HepG2 (cell line): Measurements from ENCODE around the gene LHFPL2. TPM values are rescaled to one million over a fixed set of nuclear protein-coding genes. Genes with fewer than 3 reads are reported as not detected.

ENCODE experiments used
- ATAC-seq: fragments of 200-7000 bp; cut with Tn5 transposase; 3 replicates; pipeline ENCODE4 v1.9.1; 2020; ENCODE audit warnings: mild to moderate bottlenecking, moderate library complexity
- BruUV-seq: library from RNA; stranded (reverse); fragments of 400-500 nt; replicated peaks from 2 replicates; lab custom pipeline; 2021; lab: Mats Ljungman, UMichigan
- CTCF ChIA-PET: fragments of 300-600 bp; formaldehyde crosslinking; extraction: SDS; loops from one replicate; lab custom pipeline; 2021; ENCODE audit warnings: low total read pairs, inconsistent platforms, low intra/inter-chr PET ratio; lab: Yijun Ruan, JAX
- POLR2A ChIA-PET: fragments of 350-600 bp; sonication (Branson Sonifier 250); formaldehyde crosslinking; loops from one replicate; lab custom pipeline; 2020; ENCODE audit warnings: antibody characterized with exemption, inconsistent platforms; lab: Yijun Ruan, JAX
- DNase-seq: peaks from one replicate; pipeline ENCODE4 v3.0.0-alpha.2; 2015; ENCODE audit warnings: low spot score
- FAIRE-seq: peaks from 3 replicates; lab custom pipeline; 2011; peaks lifted over from hg19 to GRCh38; lab: Jason Lieb, UNC
- H2AFZ ChIP-seq: one replicate; pipeline ENCODE4 v1.6.1; 2011; ENCODE audit warnings: low read length, inconsistent platforms
- H3K27ac ChIP-seq: fragments of 300-600 bp; 3 replicates; pipeline ENCODE4 v1.8.0; 2011; ENCODE audit warnings: mixed run types, mild to moderate bottlenecking, mixed read lengths, low read length, inconsistent platforms; ENCODE audit not compliant: insufficient read depth; ENCODE audit errors: extremely low read length
- H3K27me3 ChIP-seq, 2 experiments: fragments of 200-600 bp in 1 of 2; 2 replicates in 1 of 2; 3 replicates in 1 of 2; pipeline versions ENCODE4 v1.6.0 to v1.8.0; 2011; ENCODE audit warnings: low read length in 2 of 2, mild to moderate bottlenecking in 2 of 2, moderate library complexity in 2 of 2, inconsistent platforms in 1 of 2; ENCODE audit not compliant: insufficient read depth in 2 of 2, control insufficient read depth in 1 of 2
- H3K36me3 ChIP-seq, 2 experiments: fragments of 200-600 bp in 1 of 2; replicated peaks in 1 of 2; 2 replicates in 1 of 2; 3 replicates in 1 of 2; pipeline versions ENCODE4 v1.5.1 to v1.8.0; 2011; ENCODE audit warnings: low read length in 2 of 2, inconsistent platforms in 1 of 2; ENCODE audit not compliant: insufficient read depth in 2 of 2, control insufficient read depth in 1 of 2
- H3K4me1 ChIP-seq: 2 replicates; pipeline ENCODE4 v1.5.1; 2012; ENCODE audit warnings: low read length, inconsistent platforms; ENCODE audit not compliant: insufficient read depth
- H3K4me2 ChIP-seq: 2 replicates; pipeline ENCODE4 v1.6.0; 2011; ENCODE audit warnings: low read depth, low read length, inconsistent platforms
- H3K4me3 ChIP-seq, 3 experiments: fragments of 200-600 bp in 1 of 3; sonication (generic), shearing (Covaris generic) in 1 of 3; replicated peaks in 1 of 3; 2 replicates each; pipeline ENCODE4 v1.5.1; 2011 to 2016; ENCODE audit warnings: low read length in 3 of 3, inconsistent platforms in 2 of 3, low read depth in 2 of 3, mild to moderate bottlenecking in 2 of 3, control low read depth in 1 of 3, mixed read lengths in 1 of 3; ENCODE audit not compliant: insufficient read depth in 1 of 3
- H3K79me2 ChIP-seq: one replicate; pipeline ENCODE4 v1.6.1; 2011; ENCODE audit warnings: low read length, inconsistent platforms; ENCODE audit not compliant: insufficient read depth
- H3K9ac ChIP-seq: 2 replicates; pipeline ENCODE4 v1.6.0; 2011; ENCODE audit warnings: mild to moderate bottlenecking, low read depth, low read length, inconsistent platforms; ENCODE audit not compliant: insufficient read depth
- H3K9me3 ChIP-seq: 2 replicates; pipeline ENCODE4 v1.5.1; 2012; ENCODE audit warnings: mild to moderate bottlenecking, low read length
- H4K20me1 ChIP-seq: 2 replicates; pipeline ENCODE4 v1.6.0; 2011; ENCODE audit warnings: inconsistent platforms, mild to moderate bottlenecking, low read length, moderate library complexity; ENCODE audit not compliant: insufficient read depth
- ZBTB4 ChIP-seq: sonication (generic); formaldehyde crosslinking; IDR thresholded peaks from 2 replicates; pipeline ENCODE4 v1.4.0; 2020; ENCODE audit warnings: missing genetic modification reagents, mild to moderate bottlenecking, borderline replicate concordance
- WGBS: methylation state at CpG from one replicate; pipeline ENCODE4 v1.1.6; 2017; ENCODE audit warnings: low lambda C conversion rate; 5-methylcytosine and 5-hydroxymethylcytosine counted together
- in situ Hi-C: cut with HindIII; loops from 2 replicates; pipeline ENCODE4 v1.10.0; 2017; ENCODE audit warnings: low pct_unique_long_range_greater_than_20kb; ENCODE audit not compliant: extremely low pct_ligation_motif_present
- intact Hi-C: fragments of 100-400 bp; cut with micrococcal nuclease; formaldehyde crosslinking; loops from one replicate; pipeline ENCODE4 v1.10.0; 2022; ENCODE audit not compliant: unreplicated experiment
- polyA plus RNA-seq, 8 experiments: library from polyadenylated mRNA; depleted of rRNA in 3 of 8; stranded (reverse) in 7 of 8; unstranded in 1 of 8; fragments of >200 nt; fragmentation: Illumina TruSeq in 4 of 8; extraction: Trizol in 4 of 8; gene quantifications; 2 replicates each; pipeline versions ENCODE4 v1.2.1 to v1.2.3, GENCODE V29; 2011 to 2016; ENCODE audit warnings: low read depth in 4 of 8, missing spikeins in 1 of 8, mixed read lengths in 1 of 8; ENCODE audit not compliant: insufficient read depth in 1 of 8
- total RNA-seq, 5 experiments: library from RNA; depleted of rRNA; stranded (reverse); fragments of >200 nt; fragmentation: Illumina TruSeq; extraction: Trizol; gene quantifications; 2 replicates each; pipeline ENCODE4 v1.2.3, GENCODE V29; 2016; ENCODE audit warnings: low read depth in 1 of 5

LHFPL2 gene
- total and polyA plus RNA-seq, 2 of the 13 experiments (the other 11 are each of a cell fraction or from before 2014, with no cell fraction given): 6.0 to 20.0 TPM

GRCh38 chr5:78547183-78547582 lies 101.4 kb downstream of the LHFPL2 start:
- POLR2A ChIA-PET: no interaction called here
- peaks cover 4 to 12% of the 10 kb centered on the region in 2 experiments; a peak in 3 of 5 replicates for H3K36me3 ChIP-seq
- no peak for FAIRE-seq

More at GRCh38 chr5:78547183-78547582, 101.4 kb downstream of the LHFPL2 start:
- no peak overlapping the region for H2AFZ ChIP-seq
- ATAC-seq (peak; percentile 22; the same call in 2 of the 3 replicates), DNase-seq (no peak)
- intact Hi-C loops (loop anchor here (5.0 kb wide), 1 partner anchor 100 kb away; the partner anchor contains the start of gene LHFPL2), in situ Hi-C loops (no loop called here)
- CTCF ChIA-PET: no interaction called here
- BruUV-seq: no TSS peak
- peak overlapping the region; percentile 9; the same call in 1 of the 2 replicates for H3K4me2 ChIP-seq
- H3K9me3 ChIP-seq: no peaks in the 10 kb centered on the region
- no peak overlapping the region for H3K9ac ChIP-seq
- peaks cover 12% of the 10 kb centered on the region; the same call in 1 of the 2 replicates for H4K20me1 ChIP-seq
- peaks cover 22% of the 10 kb centered on the region for H3K4me1 ChIP-seq
- peaks cover 3% of the 10 kb centered on the region for H3K79me2 ChIP-seq
- H3K4me3 ChIP-seq: no peak overlapping the region
- 64% methylated on average over 5 of the region's 5 CpGs for WGBS
- TF ChIP-seq ZBTB4 (CRISPR knock-in tag): no peak
- TF ChIP-seq, all 625 proteins: peak for 0
- H3K27me3 ChIP-seq: no peaks in the 10 kb centered on the region
- H3K27ac ChIP-seq: no peak overlapping the region
